SK-MEL-5 (cell line): ENCODE results near the gene MED4. TPM values are rescaled to one million over a fixed set of nuclear protein-coding genes. Genes with fewer than 3 reads are reported as not detected.

Experiments
- DNase-seq: peaks from one replicate; pipeline ENCODE4 v3.0.0-alpha.2; 2016; ENCODE audit warnings: low read depth, low spot score
- in situ Hi-C: cut with HindIII; loops from 2 replicates; pipeline ENCODE4 v1.10.0; 2016; ENCODE audit warnings: low sequenced_read_pairs, high pct_unique_total_duplicates, low pct_unique_long_range_greater_than_20kb
- polyA plus RNA-seq, 2 experiments: library from polyadenylated mRNA; depleted of rRNA; stranded (reverse); fragments of >200 nt; gene quantifications; 2 replicates each; pipeline ENCODE4 v1.2.3, GENCODE V29; 2015
- total RNA-seq: library from RNA; depleted of rRNA; stranded (reverse); fragments of >200 nt; shearing (Covaris generic); gene quantifications from 2 replicates; pipeline ENCODE4 v1.2.3, GENCODE V29; 2014; rRNA removed

The MED4 gene
- 30.6 and 35.2 TPM in 2 replicates for total RNA-seq
- 51.0 and 52.5 TPM in 2 replicates for polyA plus RNA-seq (2015; cell fraction: cytosol; rRNA removed)
- polyA plus RNA-seq (2015; cell fraction: nucleus; rRNA removed) = 22.6 and 24.6 TPM in 2 replicates

GRCh38 chr13:48094781-48095502 lies at the start of gene MED4:
Gene MED4 (minus strand): TSS chr13:48095104. CDS start chr13:48095078, 26 bp downstream.
- in situ Hi-C loops = no loop called here
- DNase-seq = peak; percentile 94

- in situ Hi-C loops = no loop called here
- no peak for DNase-seq
Measured at GRCh38 chr13:48144413-48145035, 49.6 kb upstream of the MED4 start.

- DNase-seq = no peak
- in situ Hi-C loops = no loop called here
Measured at GRCh38 chr13:48142436-48142835, 47.5 kb upstream of the MED4 start.

GRCh38 chr13:48138270-48138669 lies 43.4 kb upstream of the MED4 start:
- in situ Hi-C loops = no loop called here
- DNase-seq = no peak

GRCh38 chr13:48132961-48133360 lies 38.1 kb upstream of the MED4 start:
- in situ Hi-C loops = no loop called here
- DNase-seq = no peak

- in situ Hi-C loops = no loop called here
- no peak for DNase-seq
Measured at GRCh38 chr13:48131533-48131932, 36.6 kb upstream of the MED4 start.

- in situ Hi-C loops = no loop called here
- DNase-seq = peak; percentile 78
Measured at GRCh38 chr13:48126944-48127830, 32.3 kb upstream of the MED4 start.

GRCh38 chr13:48125794-48126228 lies 30.9 kb upstream of the MED4 start:
- DNase-seq = peak; percentile 13
- in situ Hi-C loops = no loop called here

- no peak for DNase-seq
- in situ Hi-C loops = loop anchor here (25.0 kb wide), 1 partner anchor 438 kb away; no protein-coding TSS in a partner anchor
Measured at GRCh38 chr13:48123812-48124211, 28.9 kb upstream of the MED4 start.

GRCh38 chr13:48121733-48122132 lies 26.8 kb upstream of the MED4 start:
- no peak for DNase-seq
- in situ Hi-C loops = loop anchor here (25.0 kb wide), 1 partner anchor 441 kb away; no protein-coding TSS in a partner anchor

GRCh38 chr13:48120241-48120640 lies 25.3 kb upstream of the MED4 start:
- in situ Hi-C loops = loop anchor here (25.0 kb wide), 1 partner anchor 442 kb away; no protein-coding TSS in a partner anchor

GRCh38 chr13:48118030-48118429 lies 23.1 kb upstream of the MED4 start:
- in situ Hi-C loops = loop anchor here (25.0 kb wide), 1 partner anchor 444 kb away; no protein-coding TSS in a partner anchor
- no peak for DNase-seq

More at GRCh38 chr13:48120241-48120640, 25.3 kb upstream of the MED4 start:
- DNase-seq = no peak

GRCh38 chr13:48116808-48117207 lies 21.9 kb upstream of the MED4 start:
- in situ Hi-C loops = loop anchor here (25.0 kb wide), 1 partner anchor 445 kb away; no protein-coding TSS in a partner anchor
- DNase-seq = no peak

- in situ Hi-C loops = loop anchor here (25.0 kb wide), 1 partner anchor 449 kb away; no protein-coding TSS in a partner anchor
- DNase-seq = no peak
Measured at GRCh38 chr13:48113756-48114130, 18.8 kb upstream of the MED4 start.

- no peak for DNase-seq
- in situ Hi-C loops = loop anchor here (25.0 kb wide), 1 partner anchor 449 kb away; no protein-coding TSS in a partner anchor
Measured at GRCh38 chr13:48112896-48113755, 18.2 kb upstream of the MED4 start.

GRCh38 chr13:48110931-48111721 lies 16.2 kb upstream of the MED4 start:
- DNase-seq = peak; percentile 95
- in situ Hi-C loops = loop anchor here (25.0 kb wide), 1 partner anchor 451 kb away; no protein-coding TSS in a partner anchor
